HEK293 (cell line): ENCODE results near the gene FAT2.

Experiments
- CTCF ChIA-PET: fragments of 350-600 bp; formaldehyde crosslinking; extraction: SDS; loops from one replicate; lab custom pipeline; 2021; ENCODE audit warnings: antibody characterized with exemption; lab: Yijun Ruan, JAX
- POLR2A ChIA-PET: fragments of 300-600 bp; formaldehyde crosslinking; extraction: SDS; loops from one replicate; lab custom pipeline; 2020; ENCODE audit warnings: antibody characterized with exemption, inconsistent platforms; lab: Yijun Ruan, JAX
- H3K27ac ChIP-seq: fragments of 200-500 bp; sonication (Bioruptor generic); 2 replicates; pipeline ENCODE4 v1.5.1; 2014; ENCODE audit warnings: low read depth, low read length, control low read depth, inconsistent platforms; ENCODE audit errors: extremely low read depth
- H3K36me3 ChIP-seq, 2 experiments: fragments of 200-500 bp in 1 of 2; sonication (Bioruptor generic) in 1 of 2; 1 replicate in 1 of 2; 2 replicates in 1 of 2; pipeline ENCODE4 v1.5.1; 2014 to 2017; ENCODE audit warnings: inconsistent platforms in 2 of 2, low read length in 2 of 2; ENCODE audit not compliant: control insufficient read depth in 2 of 2, insufficient read depth in 1 of 2
- H3K4me1 ChIP-seq: fragments of 200-500 bp; sonication (Bioruptor generic); 2 replicates; pipeline ENCODE4 v1.5.1; 2014; ENCODE audit warnings: mild to moderate bottlenecking, low read length, inconsistent platforms; ENCODE audit not compliant: control insufficient read depth, insufficient read depth
- H3K4me3 ChIP-seq: 2 replicates; pipeline ENCODE4 v1.5.1; 2011; ENCODE audit warnings: low read depth, mild to moderate bottlenecking, control low read depth, low read length, moderate library complexity
- H3K9me3 ChIP-seq: fragments of 200-500 bp; sonication (Bioruptor generic); 2 replicates; pipeline ENCODE4 v1.5.1; 2014; ENCODE audit warnings: low read depth, low read length, inconsistent platforms; ENCODE audit not compliant: control insufficient read depth, insufficient read depth
- BCL11B ChIP-seq: fragments of 450-650 bp; formaldehyde crosslinking; IDR thresholded peaks from 2 replicates; pipeline ENCODE4 v1.5.1; 2016; ENCODE audit warnings: low read depth, missing biosample characterization, missing genetic modification characterization
- EGR2 ChIP-seq: fragments of 450-650 bp; formaldehyde crosslinking; IDR thresholded peaks from 2 replicates; pipeline ENCODE4 v1.5.1; 2016; ENCODE audit warnings: low read depth, missing biosample characterization, missing genetic modification characterization
- IKZF3 ChIP-seq: fragments of 450-650 bp; IDR thresholded peaks from 2 replicates; pipeline ENCODE4 v1.5.0; 2018; ENCODE audit warnings: missing biosample characterization, mild to moderate bottlenecking, missing genetic modification characterization, moderate library complexity
- KLF16 ChIP-seq: fragments of 450-650 bp; formaldehyde crosslinking; IDR thresholded peaks from 2 replicates; pipeline ENCODE4 v1.5.1; 2017; ENCODE audit warnings: missing biosample characterization, missing genetic modification characterization
- PRDM2 ChIP-seq: fragments of 450-650 bp; formaldehyde crosslinking; IDR thresholded peaks from 2 replicates; pipeline ENCODE4 v1.5.1; 2016; ENCODE audit warnings: missing biosample characterization, missing genetic modification characterization, borderline replicate concordance
- ZBTB1 ChIP-seq: fragments of 450-650 bp; formaldehyde crosslinking; IDR thresholded peaks from 2 replicates; pipeline ENCODE4 v1.5.1; 2016; ENCODE audit warnings: missing biosample characterization, missing genetic modification characterization
- ZEB2 ChIP-seq: fragments of 450-650 bp; formaldehyde crosslinking; IDR thresholded peaks from 2 replicates; pipeline ENCODE4 v1.5.1; 2016; ENCODE audit warnings: missing biosample characterization, missing genetic modification characterization
- ZIC2 ChIP-seq: fragments of 450-650 bp; formaldehyde crosslinking; IDR thresholded peaks from 2 replicates; pipeline ENCODE4 v1.5.1; 2016; ENCODE audit warnings: missing biosample characterization, missing genetic modification characterization
- ZNF366 ChIP-seq: fragments of 450-650 bp; formaldehyde crosslinking; conservative IDR thresholded peaks from 2 replicates; pipeline ENCODE4 v1.5.1; 2016; ENCODE audit warnings: missing biosample characterization, missing genetic modification characterization
- ZNF394 ChIP-seq: fragments of 450-650 bp; formaldehyde crosslinking; IDR thresholded peaks from 2 replicates; pipeline ENCODE4 v1.5.1; 2016; ENCODE audit warnings: missing biosample characterization, missing genetic modification characterization, mild to moderate bottlenecking, moderate library complexity, borderline replicate concordance
- ZNF473 ChIP-seq: fragments of 450-650 bp; formaldehyde crosslinking; IDR thresholded peaks from 2 replicates; pipeline ENCODE4 v1.5.1; 2017; ENCODE audit warnings: missing biosample characterization, missing genetic modification characterization
- ZNF521 ChIP-seq: fragments of 450-650 bp; formaldehyde crosslinking; IDR thresholded peaks from 2 replicates; pipeline ENCODE4 v1.5.1; 2017; ENCODE audit warnings: missing biosample characterization, mild to moderate bottlenecking, missing genetic modification characterization
- ZNF544 ChIP-seq: fragments of 450-650 bp; formaldehyde crosslinking; IDR thresholded peaks from 2 replicates; pipeline ENCODE4 v1.5.0; 2017; ENCODE audit warnings: missing biosample characterization, missing genetic modification characterization
- ZNF747 ChIP-seq: fragments of 450-650 bp; formaldehyde crosslinking; IDR thresholded peaks from 2 replicates; pipeline ENCODE4 v1.5.1; 2016; ENCODE audit warnings: missing biosample characterization, missing genetic modification characterization
- ZNF76 ChIP-seq: fragments of 450-650 bp; formaldehyde crosslinking; IDR thresholded peaks from 2 replicates; pipeline ENCODE4; 2016; ENCODE audit warnings: low read depth, missing biosample characterization, missing genetic modification characterization, borderline replicate concordance
- ZNF777 ChIP-seq: fragments of 450-650 bp; formaldehyde crosslinking; IDR thresholded peaks from 2 replicates; pipeline ENCODE4 v1.5.1; 2017; ENCODE audit warnings: missing biosample characterization, missing genetic modification characterization, borderline replicate concordance
- TF ChIP-seq, protein P1 (sequence below): fragments of 450-650 bp; formaldehyde crosslinking; IDR thresholded peaks from 2 replicates; pipeline ENCODE4 v1.5.1; 2016; ENCODE audit warnings: missing biosample characterization, missing genetic modification characterization
- TF ChIP-seq, protein P2 (sequence below): fragments of 450-650 bp; IDR thresholded peaks from 2 replicates; pipeline ENCODE4 v1.5.1; 2018; ENCODE audit warnings: missing biosample characterization, mild to moderate bottlenecking, missing genetic modification characterization
- TF ChIP-seq, protein P3 (sequence below): fragments of 450-650 bp; formaldehyde crosslinking; IDR thresholded peaks from 2 replicates; pipeline ENCODE4 v1.5.1; 2016; ENCODE audit warnings: missing biosample characterization, missing genetic modification characterization

Gene FAT2

GRCh38 chr5:151595411-151595826 is 4.3 kb upstream of the FAT2 start:
- Histone ChIP-seq H3K36me3 (no peaks in the 10 kb centered on the region), H3K9me3 (no peaks in the 10 kb centered on the region), H3K4me3 (no peak overlapping the region), H3K4me1 (no peaks in the 10 kb centered on the region), H3K27ac (no peak overlapping the region)
- no peak for TF ChIP-seq PRDM2 (tag by site-specific recombination)
- no peak for TF ChIP-seq ZNF366 (tag by site-specific recombination)
- TF ChIP-seq EGR2: peak; percentile 33; the same call in 1 of the 2 replicates
- no peak for TF ChIP-seq IKZF3 (tag by site-specific recombination)
- ChIA-PET CTCF (interaction anchor here (1.0 to 1.2 kb wide), 2 partner anchors 30 to 56 kb away, joined by 3 read pairs; no protein-coding TSS in a partner anchor), POLR2A (no interaction called here)

DNA sequence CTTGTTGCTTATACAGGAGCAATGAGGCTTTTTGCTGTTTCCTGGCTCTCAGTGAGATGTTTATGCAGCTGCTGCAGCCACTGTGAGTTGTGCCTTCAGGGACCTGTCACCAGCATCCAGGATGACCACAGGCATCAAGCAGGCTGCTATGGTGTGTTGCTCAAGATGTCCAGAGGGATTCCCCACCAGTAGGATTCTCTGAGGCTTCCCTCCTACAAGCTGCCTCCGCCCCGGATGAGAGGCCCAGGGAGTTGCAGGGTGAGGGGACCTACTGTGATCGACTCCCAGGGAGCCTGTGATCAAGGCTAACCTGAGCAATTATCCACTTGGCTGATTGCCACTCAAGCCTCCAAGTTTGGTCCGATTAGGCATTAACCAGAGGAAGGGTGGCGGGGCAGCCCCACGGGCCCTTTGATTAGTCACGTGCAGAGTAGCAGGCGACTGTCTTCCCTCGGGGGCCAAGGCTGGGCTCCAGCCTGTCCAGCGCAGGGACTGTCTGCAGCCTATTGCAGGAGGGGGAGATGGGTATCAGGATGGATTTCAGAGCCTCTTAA is 1.8 kb upstream of the FAT2 start:
- no peaks in the 10 kb centered on the region for H3K36me3 ChIP-seq
- TF ChIP-seq ZIC2 (tag by site-specific recombination): peak; percentile 79
- TF ChIP-seq KLF16 (tag by site-specific recombination): no peak
- TF ChIP-seq ZNF544 (tag by site-specific recombination): no peak
- TF ChIP-seq ZNF747 (tag by site-specific recombination): no peak
- TF ChIP-seq ZNF473 (tag by site-specific recombination): no peak
- ChIA-PET CTCF (interaction anchor here (0.7 kb wide), 1 partner anchor 66 kb away, joined by 3 read pairs; no protein-coding TSS in a partner anchor), POLR2A (no interaction called here)
- H3K4me1 ChIP-seq: no peaks in the 10 kb centered on the region
- H3K9me3 ChIP-seq: no peaks in the 10 kb centered on the region
- no peak overlapping the region for H3K4me3 ChIP-seq
- H3K27ac ChIP-seq: no peak overlapping the region

DNA sequence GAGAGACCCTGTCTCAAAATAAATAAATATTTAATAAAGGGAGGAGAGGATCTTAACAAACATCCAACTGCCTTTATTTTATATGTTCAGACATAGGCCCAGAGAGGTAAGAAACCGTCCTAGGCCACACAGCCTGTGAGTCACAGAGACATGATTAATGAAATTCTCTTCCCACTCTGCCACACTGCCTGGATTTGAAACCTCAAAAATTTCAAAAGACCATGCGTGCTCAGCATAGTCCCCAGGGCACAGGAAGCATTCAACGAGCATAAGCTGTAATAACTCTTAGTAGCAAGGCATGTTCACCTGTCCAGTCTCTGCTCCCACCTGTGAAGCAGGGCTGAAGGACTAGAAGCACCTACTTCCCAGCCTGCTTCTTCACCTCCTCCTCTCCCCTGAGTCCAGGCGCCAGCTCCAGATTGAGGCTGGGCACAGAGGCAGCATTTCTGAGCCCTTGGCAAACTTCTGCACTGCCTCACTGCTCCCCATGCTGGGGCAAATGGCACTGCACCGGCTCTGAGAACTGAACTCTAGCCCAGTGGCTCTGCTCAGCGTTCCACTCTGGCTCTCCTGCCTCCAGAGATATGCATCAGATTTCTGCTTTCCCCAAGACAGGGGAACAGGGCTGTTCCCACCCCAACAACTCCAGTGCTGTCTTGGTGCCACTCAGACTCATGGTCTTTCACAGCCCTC is 1.1 kb downstream of the FAT2 start:
- POLR2A ChIA-PET: no interaction called here
- TF ChIP-seq, protein P1, sequence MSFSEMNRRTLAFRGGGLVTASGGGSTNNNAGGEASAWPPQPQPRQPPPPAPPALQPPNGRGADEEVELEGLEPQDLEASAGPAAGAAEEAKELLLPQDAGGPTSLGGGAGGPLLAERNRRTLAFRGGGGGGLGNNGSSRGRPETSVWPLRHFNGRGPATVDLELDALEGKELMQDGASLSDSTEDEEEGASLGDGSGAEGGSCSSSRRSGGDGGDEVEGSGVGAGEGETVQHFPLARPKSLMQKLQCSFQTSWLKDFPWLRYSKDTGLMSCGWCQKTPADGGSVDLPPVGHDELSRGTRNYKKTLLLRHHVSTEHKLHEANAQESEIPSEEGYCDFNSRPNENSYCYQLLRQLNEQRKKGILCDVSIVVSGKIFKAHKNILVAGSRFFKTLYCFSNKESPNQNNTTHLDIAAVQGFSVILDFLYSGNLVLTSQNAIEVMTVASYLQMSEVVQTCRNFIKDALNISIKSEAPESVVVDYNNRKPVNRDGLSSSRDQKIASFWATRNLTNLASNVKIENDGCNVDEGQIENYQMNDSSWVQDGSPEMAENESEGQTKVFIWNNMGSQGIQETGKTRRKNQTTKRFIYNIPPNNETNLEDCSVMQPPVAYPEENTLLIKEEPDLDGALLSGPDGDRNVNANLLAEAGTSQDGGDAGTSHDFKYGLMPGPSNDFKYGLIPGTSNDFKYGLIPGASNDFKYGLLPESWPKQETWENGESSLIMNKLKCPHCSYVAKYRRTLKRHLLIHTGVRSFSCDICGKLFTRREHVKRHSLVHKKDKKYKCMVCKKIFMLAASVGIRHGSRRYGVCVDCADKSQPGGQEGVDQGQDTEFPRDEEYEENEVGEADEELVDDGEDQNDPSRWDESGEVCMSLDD: no peak
- TF ChIP-seq ZNF521 (tag by site-specific recombination): no peak
- TF ChIP-seq, protein P2, sequence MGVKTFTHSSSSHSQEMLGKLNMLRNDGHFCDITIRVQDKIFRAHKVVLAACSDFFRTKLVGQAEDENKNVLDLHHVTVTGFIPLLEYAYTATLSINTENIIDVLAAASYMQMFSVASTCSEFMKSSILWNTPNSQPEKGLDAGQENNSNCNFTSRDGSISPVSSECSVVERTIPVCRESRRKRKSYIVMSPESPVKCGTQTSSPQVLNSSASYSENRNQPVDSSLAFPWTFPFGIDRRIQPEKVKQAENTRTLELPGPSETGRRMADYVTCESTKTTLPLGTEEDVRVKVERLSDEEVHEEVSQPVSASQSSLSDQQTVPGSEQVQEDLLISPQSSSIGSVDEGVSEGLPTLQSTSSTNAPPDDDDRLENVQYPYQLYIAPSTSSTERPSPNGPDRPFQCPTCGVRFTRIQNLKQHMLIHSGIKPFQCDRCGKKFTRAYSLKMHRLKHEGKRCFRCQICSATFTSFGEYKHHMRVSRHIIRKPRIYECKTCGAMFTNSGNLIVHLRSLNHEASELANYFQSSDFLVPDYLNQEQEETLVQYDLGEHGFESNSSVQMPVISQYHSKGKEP (tag by site-specific recombination): no peak
- no peak for TF ChIP-seq ZEB2 (tag by site-specific recombination)
- no peak for TF ChIP-seq ZBTB1 (tag by site-specific recombination)
- TF ChIP-seq, protein P3, sequence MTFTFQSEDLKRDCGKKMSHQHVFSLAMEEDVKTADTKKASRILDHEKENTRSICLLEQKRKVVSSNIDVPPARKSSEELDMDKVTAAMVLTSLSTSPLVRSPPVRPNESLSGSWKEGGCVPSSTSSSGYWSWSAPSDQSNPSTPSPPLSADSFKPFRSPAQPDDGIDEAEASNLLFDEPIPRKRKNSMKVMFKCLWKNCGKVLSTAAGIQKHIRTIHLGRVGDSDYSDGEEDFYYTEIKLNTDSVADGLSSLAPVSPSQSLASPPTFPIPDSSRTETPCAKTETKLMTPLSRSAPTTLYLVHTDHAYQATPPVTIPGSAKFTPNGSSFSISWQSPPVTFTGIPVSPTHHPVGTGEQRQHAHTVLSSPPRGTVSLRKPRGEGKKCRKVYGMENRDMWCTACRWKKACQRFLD: no peak
- no peak for TF ChIP-seq ZNF777 (tag by site-specific recombination)
- no peak for TF ChIP-seq BCL11B (tag by site-specific recombination)
- TF ChIP-seq ZNF394: no peak
- no peak for TF ChIP-seq ZNF76

More for the DNA sequence above, 1.1 kb downstream of the FAT2 start:
- H3K4me3 ChIP-seq: no peak overlapping the region
- no peaks in the 10 kb centered on the region for H3K36me3 ChIP-seq
- no peaks in the 10 kb centered on the region for H3K4me1 ChIP-seq
- H3K27ac ChIP-seq: no peak overlapping the region
- H3K9me3 ChIP-seq: no peaks in the 10 kb centered on the region
- CTCF ChIA-PET: no interaction called here
